ENCODE results near the gene GPANK1. TPM values are rescaled to one million over a fixed set of nuclear protein-coding genes. Genes with fewer than 3 reads are reported as not detected.
A peak's percentile ranks its signal among the peaks of the same experiment; 100 is the strongest.

The GPANK1 gene
- total and polyA plus RNA-seq, 9 of the 15 experiments (the other 6 are each of a cell fraction or from before 2014, with no cell fraction given): 32.2 to 111 (median 46.3) TPM

DNA sequence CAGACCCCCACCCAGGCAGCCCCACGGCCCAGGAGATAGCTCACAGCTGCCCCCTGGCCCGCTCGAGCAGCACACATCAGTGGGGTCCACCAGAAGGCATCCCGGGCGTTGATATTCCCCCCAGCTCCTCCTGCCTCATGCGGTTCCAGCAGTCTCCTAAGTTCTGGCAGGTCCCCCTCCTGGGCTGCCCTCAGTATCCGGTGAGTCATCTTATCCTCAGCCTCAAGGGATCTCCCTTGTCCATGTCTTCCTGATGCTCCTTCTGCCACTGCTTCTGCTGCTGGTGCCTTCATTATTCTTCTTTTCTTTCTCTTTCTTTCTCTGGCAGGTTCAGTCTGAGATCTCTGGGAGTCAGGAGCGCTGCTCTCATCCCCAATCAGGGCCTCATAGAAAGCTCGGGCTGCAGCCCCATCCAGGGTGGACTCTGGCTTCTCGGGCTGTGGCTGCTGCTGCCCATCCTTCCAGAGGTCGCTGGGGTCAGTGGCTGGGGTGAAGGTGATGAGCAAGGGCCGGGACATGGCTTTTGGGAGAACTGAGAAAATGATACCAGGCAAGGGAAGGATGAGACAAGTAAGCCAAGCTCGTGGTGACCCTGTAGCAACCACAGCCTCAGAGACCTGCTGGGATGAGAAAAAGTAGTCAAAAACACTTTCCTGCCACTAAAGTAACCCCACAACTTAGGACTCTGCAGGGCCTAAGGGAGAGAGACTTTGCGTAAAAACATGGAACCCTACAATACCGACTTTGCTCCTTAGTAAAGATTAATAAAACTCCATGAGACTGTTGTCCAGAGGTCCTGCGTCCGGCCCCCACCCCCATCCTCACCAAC lies 622 bp downstream of the GPANK1 start:
- CTCF ChIA-PET (ENCODE audit: low intra/inter-chr PET ratio): no interaction called here
- Histone ChIP-seq H3K4me1 (replicated peaks in 1 of 2; ENCODE audit: control insufficient read depth in 2 of 2, insufficient read depth in 2 of 2, low read length in 2 of 2) (peaks cover 37 to 53% of the 10 kb centered on the region in 2 experiments; a peak in 4 of 5 replicates), H3K27me3 (ENCODE audit: control insufficient read depth in 2 of 2, insufficient read depth in 2 of 2, low read length in 2 of 2) (no peaks in the 10 kb centered on the region), H3K36me3 (ENCODE audit: control insufficient read depth, insufficient read depth, low read length) (peaks cover 53% of the 10 kb centered on the region), H3K4me3 (peak overlapping the region; percentile 66), H3K9me3 (replicated peaks; ENCODE audit: control insufficient read depth, insufficient read depth, low read depth, low read length) (no peaks in the 10 kb centered on the region), H3K4me2 (ENCODE audit: insufficient read depth, low read length) (peak overlapping the region; percentile 93), H2AFZ (ENCODE audit: low read depth, low read length) (peak overlapping the region; percentile 62), H4K20me1 (replicated peaks; ENCODE audit: control insufficient read depth, insufficient read depth, low read length) (peaks cover 6% of the 10 kb centered on the region; the same call in 1 of the 2 replicates), H3K9ac (ENCODE audit: insufficient read depth in 1 of 2, low read depth in 2 of 2, low read length in 2 of 2) (peak overlapping the region; percentile 96 to 97), H3K79me2 (ENCODE audit: control insufficient read depth, insufficient read depth, low read length) (peaks cover 90% of the 10 kb centered on the region), H3K27ac (ENCODE audit: extremely low read depth, low read depth, low read length) (peak overlapping the region; percentile 97), H3K9me1 (ENCODE audit: control insufficient read depth, insufficient read depth, low read length) (no peaks in the 10 kb centered on the region)
- in situ Hi-C loops (cut with MboI) (loop anchor here (5.0 kb wide), 2 partner anchors 117 to 198 kb away; partner anchors contain the start of genes ATP6V1G2, NEU1 and NFKBIL1), intact Hi-C loops (cut with micrococcal nuclease) (loop anchor here (2.0 to 10.0 kb wide), 3 partner anchors 39 to 511 kb away; partner anchors contain the start of genes ABHD16A, AGPAT1, ATP6V1G2 and NFKBIL1)
- 2% methylated on average over 17 of the region's 17 CpGs for WGBS (ENCODE audit: insufficient coverage, low coverage, missing lambda C conversion rate)
- FAIRE-seq (peak; percentile 94), DNase-seq (ENCODE audit: extremely low read depth in 1 of 4, low spot score in 3 of 4) (peak; percentile 75 to 92 (median 84)), ATAC-seq (peak; percentile 28)
- POLR2A ChIA-PET: interaction anchor here (0.6 to 9.8 kb wide), 65 partner anchors 8 to 1693 kb away, joined by 3 to 267 read pairs (median 6); partner anchors contain the start of genes ABHD16A, APOM, BAG6 and CLIC1
- TSS peak; percentile 55 for BruUV-seq (replicated peaks)
- TF ChIP-seq HNRNPH1 (optimal IDR thresholded peaks at IDR 0.05; ENCODE audit: low read depth, low read length): no peak
- peak; percentile 70 for TF ChIP-seq MYC (IDR thresholded peaks at IDR 0.05; ENCODE audit: low read depth, low read length)
- TF ChIP-seq MYC (CRISPR knock-in tag; IDR thresholded peaks at IDR 0.05; ENCODE audit: borderline replicate concordance, low read depth): no peak
- TF ChIP-seq NEUROD1 (IDR thresholded peaks at IDR 0.05; ENCODE audit: borderline replicate concordance, low read depth, low read length, partially characterized antibody): peak; percentile 90
- TF ChIP-seq SAP30 (IDR thresholded peaks at IDR 0.05; ENCODE audit: borderline replicate concordance, insufficient read depth, low read depth, low read length, poor library complexity, severe bottlenecking): no peak
- TF ChIP-seq NONO (IDR thresholded peaks at IDR 0.05; ENCODE audit: low read depth in 2 of 2, low read length in 1 of 2): no peak
- TF ChIP-seq, protein P1, sequence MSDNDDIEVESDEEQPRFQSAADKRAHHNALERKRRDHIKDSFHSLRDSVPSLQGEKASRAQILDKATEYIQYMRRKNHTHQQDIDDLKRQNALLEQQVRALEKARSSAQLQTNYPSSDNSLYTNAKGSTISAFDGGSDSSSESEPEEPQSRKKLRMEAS (CRISPR knock-in tag; IDR thresholded peaks at IDR 0.05): peak; percentile 79; the same call in 1 of the 2 replicates
- no peak; the same call in 1 of the 2 replicates for TF ChIP-seq HIVEP1 (CRISPR knock-in tag; IDR thresholded peaks at IDR 0.05)
- TF ChIP-seq PHF20 (IDR thresholded peaks at IDR 0.05; ENCODE audit: partially characterized antibody): no peak
- peak; percentile 69 for TF ChIP-seq TAF1 (IDR thresholded peaks at IDR 0.05; ENCODE audit: control insufficient read depth, extremely low read depth, insufficient read depth, low read length, severe bottlenecking)
- TF ChIP-seq CC2D1A (IDR thresholded peaks at IDR 0.05): no peak; the same call in 1 of the 2 replicates
- 0 out of 2 replicates have a peak, but pooled peaks have one; percentile 24 for TF ChIP-seq CHCHD3 (CRISPR knock-in tag; IDR thresholded peaks at IDR 0.05)
- no peak for TF ChIP-seq ZNF282 (CRISPR knock-in tag; IDR thresholded peaks at IDR 0.05)
- TF ChIP-seq POLR2G (IDR thresholded peaks at IDR 0.05; ENCODE audit: low read depth, low read length): peak; percentile 91
- no peak for TF ChIP-seq PRPF4 (IDR thresholded peaks at IDR 0.05; ENCODE audit: insufficient read depth, low read depth, low read length, poor library complexity, severe bottlenecking)
- TF ChIP-seq IRF2 (CRISPR knock-in tag; IDR thresholded peaks at IDR 0.05): no peak
- no peak for TF ChIP-seq ZNF274 (IDR thresholded peaks at IDR 0.05; ENCODE audit: borderline replicate concordance, low read depth, low read length)
- no peak; the same call in 1 of the 2 replicates for TF ChIP-seq NR1H2 (CRISPR knock-in tag; IDR thresholded peaks at IDR 0.05)
- 0 out of 4 replicates have a peak, but pooled peaks of 1 of the 2 experiments have one; percentile 46 for TF ChIP-seq SRF (CRISPR knock-in tag; IDR thresholded peaks at IDR 0.05)
- TF ChIP-seq HLTF (IDR thresholded peaks at IDR 0.05): peak; percentile 69; the same call in 1 of the 2 replicates
